H9 (cell line): ENCODE measurements around the gene EZH1. TPM values are rescaled to one million over a fixed set of nuclear protein-coding genes. Genes with fewer than 3 reads are reported as not detected.
A peak's percentile ranks its signal among the peaks of the same experiment; 100 is the strongest.

Experiments used
- DNase-seq: peaks from one replicate; pipeline ENCODE4 v3.0.0-alpha.2; 2017
- H2AFZ ChIP-seq: one replicate; pipeline ENCODE4 v1.6.1; 2013; ENCODE audit warnings: mild to moderate bottlenecking, low read length, control low read depth, moderate library complexity
- H2AK5ac ChIP-seq: 2 replicates; pipeline ENCODE4 v1.6.1; 2013; ENCODE audit warnings: low read length, control low read depth, mixed read lengths; ENCODE audit not compliant: insufficient read length
- H2BK120ac ChIP-seq: one replicate; pipeline ENCODE4 v1.6.1; 2013; ENCODE audit warnings: low read depth, mild to moderate bottlenecking, low read length, control low read depth, inconsistent platforms; ENCODE audit not compliant: poor library complexity, severe bottlenecking
- H2BK12ac ChIP-seq: 2 replicates; pipeline ENCODE4 v1.6.1; 2013; ENCODE audit warnings: low read length, control low read depth, mixed read lengths, low read depth; ENCODE audit not compliant: insufficient read length
- H2BK15ac ChIP-seq: 2 replicates; pipeline ENCODE4 v1.6.1; 2013; ENCODE audit warnings: low read depth, low read length, control low read depth
- H2BK20ac ChIP-seq: one replicate; pipeline ENCODE4 v1.6.1; 2013; ENCODE audit warnings: low read depth, mild to moderate bottlenecking, low read length, control low read depth, inconsistent platforms; ENCODE audit not compliant: poor library complexity, severe bottlenecking
- H2BK5ac ChIP-seq: 2 replicates; pipeline ENCODE4 v1.6.1; 2013; ENCODE audit warnings: low read length, control low read depth, mixed read lengths; ENCODE audit not compliant: insufficient read length
- H3K14ac ChIP-seq: 2 replicates; pipeline ENCODE4 v1.6.1; 2013; ENCODE audit warnings: low read length, control low read depth; ENCODE audit not compliant: insufficient read depth
- H3K18ac ChIP-seq: 2 replicates; pipeline ENCODE4 v1.6.1; 2013; ENCODE audit warnings: low read depth, mild to moderate bottlenecking, mixed read lengths, low read length, control low read depth; ENCODE audit not compliant: insufficient read length
- H3K23ac ChIP-seq: 2 replicates; pipeline ENCODE4 v1.6.1; 2013; ENCODE audit warnings: low read length, control low read depth, mixed read lengths, low read depth; ENCODE audit not compliant: insufficient read length
- H3K23me2 ChIP-seq: 2 replicates; pipeline ENCODE4 v1.6.1; 2013; ENCODE audit warnings: low read depth, mild to moderate bottlenecking, mixed read lengths, low read length, control low read depth; ENCODE audit not compliant: insufficient read length, poor library complexity, severe bottlenecking
- H3K27ac ChIP-seq: 2 replicates; pipeline ENCODE4 v1.5.1; 2013; ENCODE audit warnings: low read length, control low read depth, mixed read lengths, low read depth; ENCODE audit not compliant: insufficient read length
- H3K27me3 ChIP-seq: 2 replicates; pipeline ENCODE4 v1.6.1; 2013; ENCODE audit warnings: low read length, control low read depth, inconsistent platforms; ENCODE audit not compliant: insufficient read depth
- H3K4ac ChIP-seq: 2 replicates; pipeline ENCODE4 v1.6.1; 2013; ENCODE audit warnings: low read depth, mild to moderate bottlenecking, control low read depth, inconsistent platforms, low read length, moderate library complexity
- H3K4me1 ChIP-seq: 2 replicates; pipeline ENCODE4 v1.6.1; 2013; ENCODE audit warnings: low read length, control low read depth, inconsistent platforms; ENCODE audit not compliant: insufficient read depth
- H3K4me2 ChIP-seq: 2 replicates; pipeline ENCODE4 v1.6.1; 2013; ENCODE audit warnings: low read length, control low read depth, mixed read lengths; ENCODE audit not compliant: insufficient read length, insufficient read depth
- H3K56ac ChIP-seq: 2 replicates; pipeline ENCODE4 v1.6.1; 2013; ENCODE audit warnings: low read depth, mild to moderate bottlenecking, mixed read lengths, low read length, control low read depth; ENCODE audit not compliant: insufficient read length
- H3K79me1 ChIP-seq: 2 replicates; pipeline ENCODE4 v1.6.1; 2013; ENCODE audit warnings: low read depth, mild to moderate bottlenecking, moderate library complexity, low read length, control low read depth, inconsistent platforms; ENCODE audit not compliant: insufficient read depth, poor library complexity, severe bottlenecking
- H3K79me2 ChIP-seq: 2 replicates; pipeline ENCODE4 v1.6.1; 2013; ENCODE audit warnings: low read length, control low read depth, inconsistent platforms; ENCODE audit not compliant: insufficient read depth
- H3K9ac ChIP-seq: 2 replicates; pipeline ENCODE4 v1.6.1; 2013; ENCODE audit warnings: low read length, control low read depth, mixed read lengths; ENCODE audit not compliant: insufficient read length; ENCODE audit errors: extremely low read depth
- H3K9me3 ChIP-seq: one replicate; pipeline ENCODE4 v1.6.1; 2013; ENCODE audit warnings: low read depth, low read length, inconsistent platforms; ENCODE audit not compliant: control insufficient read depth
- H3T11ph ChIP-seq: one replicate; pipeline ENCODE4 v1.6.1; 2013; ENCODE audit warnings: mild to moderate bottlenecking, low read length, control low read depth, inconsistent platforms
- H4K20me1 ChIP-seq: one replicate; pipeline ENCODE4 v1.6.1; 2013; ENCODE audit not compliant: control insufficient read depth, insufficient read length, insufficient read depth
- H4K5ac ChIP-seq: 2 replicates; pipeline ENCODE4 v1.6.1; 2013; ENCODE audit warnings: low read depth, mild to moderate bottlenecking, mixed read lengths, low read length, control low read depth; ENCODE audit not compliant: insufficient read length
- H4K8ac ChIP-seq: replicated peaks from 2 replicates; pipeline ENCODE4 v1.6.1; 2013; ENCODE audit warnings: low read length, control low read depth, mixed read lengths, low read depth; ENCODE audit not compliant: insufficient read length
- H4K91ac ChIP-seq: 2 replicates; pipeline ENCODE4 v1.6.1; 2013; ENCODE audit warnings: low read depth, mild to moderate bottlenecking, moderate library complexity, mixed read lengths, low read length, control low read depth; ENCODE audit not compliant: insufficient read length
- H3K27ac Mint-ChIP-seq, 3 experiments: 2 replicates in 2 of 3; 3 replicates in 1 of 3; pipeline ENCODE4 v1.8.0; 2020 to 2021; ENCODE audit warnings: mixed read lengths in 3 of 3, mild to moderate bottlenecking in 1 of 3, moderate library complexity in 1 of 3
- H3K27me3 Mint-ChIP-seq: 2 replicates; pipeline ENCODE4 v1.8.0; 2021; ENCODE audit warnings: low read depth, mild to moderate bottlenecking, moderate library complexity, mixed read lengths
- H3K36me3 Mint-ChIP-seq, 3 experiments: 2 replicates in 2 of 3; 3 replicates in 1 of 3; pipeline ENCODE4 v1.8.0; 2020 to 2021; ENCODE audit warnings: low read depth in 3 of 3, mixed read lengths in 3 of 3; ENCODE audit not compliant: insufficient read depth in 1 of 3
- H3K4me1 Mint-ChIP-seq, 2 experiments: 2 replicates each; pipeline ENCODE4 v1.8.0; 2020; ENCODE audit warnings: mixed read lengths in 2 of 2
- H3K4me3 Mint-ChIP-seq, 2 experiments: 2 replicates in 1 of 2; 3 replicates in 1 of 2; pipeline ENCODE4 v1.8.0; 2020 to 2021; ENCODE audit warnings: mild to moderate bottlenecking in 2 of 2, mixed read lengths in 2 of 2, moderate library complexity in 1 of 2
- H3K9me3 Mint-ChIP-seq, 2 experiments: 2 replicates in 1 of 2; 3 replicates in 1 of 2; pipeline ENCODE4 v1.8.0; 2020; ENCODE audit warnings: mild to moderate bottlenecking in 2 of 2, mixed read lengths in 2 of 2, moderate library complexity in 1 of 2
- WGBS: extraction: QIAGEN DNeasy Blood & Tissue Kit; methylation state at CpG from one replicate; pipeline ENCODE4 v1.1.7; 2013; ENCODE audit warnings: missing lambda C conversion rate, low lambda C conversion rate, mixed read lengths; ENCODE audit not compliant: insufficient read length; ENCODE audit errors: extremely low coverage; 5-methylcytosine and 5-hydroxymethylcytosine counted together
- total RNA-seq: library from RNA; stranded (reverse); gene quantifications from 2 replicates; pipeline ENCODE4 v1.2.1, GENCODE V29; 2021
- TF ChIP-seq, protein P1 (sequence below): fragments of 200-600 bp; sonication (generic); conservative IDR thresholded peaks from 3 replicates; pipeline ENCODE4 v1.8.0; 2021; ENCODE audit warnings: antibody characterized with exemption, mild to moderate bottlenecking

EZH1 gene
- total RNA-seq, 1 experiment from 2014 or later, result 17.9 TPM

DNA sequence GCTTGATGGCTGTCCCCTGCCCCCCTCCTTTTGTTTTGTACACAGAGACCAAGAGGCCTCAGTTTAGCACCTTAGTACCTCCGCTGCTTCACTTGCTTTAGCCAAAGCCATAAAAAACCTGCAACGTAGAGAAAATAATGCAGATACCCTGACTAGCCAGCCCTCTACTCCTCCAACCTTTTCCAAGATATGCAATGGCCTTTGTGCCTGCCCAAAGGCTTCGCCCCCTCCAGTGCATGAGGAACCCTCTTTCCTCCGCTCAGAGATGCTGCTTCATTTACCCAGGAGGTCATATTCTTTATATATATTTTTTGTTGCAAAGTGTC lies 45.5 kb downstream of the EZH1 start:
- H3K18ac ChIP-seq, result no peak overlapping the region
- TF ChIP-seq, protein P1, sequence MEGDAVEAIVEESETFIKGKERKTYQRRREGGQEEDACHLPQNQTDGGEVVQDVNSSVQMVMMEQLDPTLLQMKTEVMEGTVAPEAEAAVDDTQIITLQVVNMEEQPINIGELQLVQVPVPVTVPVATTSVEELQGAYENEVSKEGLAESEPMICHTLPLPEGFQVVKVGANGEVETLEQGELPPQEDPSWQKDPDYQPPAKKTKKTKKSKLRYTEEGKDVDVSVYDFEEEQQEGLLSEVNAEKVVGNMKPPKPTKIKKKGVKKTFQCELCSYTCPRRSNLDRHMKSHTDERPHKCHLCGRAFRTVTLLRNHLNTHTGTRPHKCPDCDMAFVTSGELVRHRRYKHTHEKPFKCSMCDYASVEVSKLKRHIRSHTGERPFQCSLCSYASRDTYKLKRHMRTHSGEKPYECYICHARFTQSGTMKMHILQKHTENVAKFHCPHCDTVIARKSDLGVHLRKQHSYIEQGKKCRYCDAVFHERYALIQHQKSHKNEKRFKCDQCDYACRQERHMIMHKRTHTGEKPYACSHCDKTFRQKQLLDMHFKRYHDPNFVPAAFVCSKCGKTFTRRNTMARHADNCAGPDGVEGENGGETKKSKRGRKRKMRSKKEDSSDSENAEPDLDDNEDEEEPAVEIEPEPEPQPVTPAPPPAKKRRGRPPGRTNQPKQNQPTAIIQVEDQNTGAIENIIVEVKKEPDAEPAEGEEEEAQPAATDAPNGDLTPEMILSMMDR, result no peak
- H3K27me3 Mint-ChIP-seq, result no peaks in the 10 kb centered on the region
- no peaks in the 10 kb centered on the region for H3K79me2 ChIP-seq
- H3K27ac ChIP-seq, result no peak overlapping the region
- no peak overlapping the region for H2AFZ ChIP-seq
- no peak overlapping the region for H2BK15ac ChIP-seq
- H3K4ac ChIP-seq, result no peak overlapping the region
- WGBS, result no CpG with 5 or more reads among the region's 4 CpGs
- H3K27ac Mint-ChIP-seq, result peak overlapping the region in 1 of 3 experiments; percentile 81; a peak in 3 of 7 replicates
- H3K9me3 ChIP-seq, result no peaks in the 10 kb centered on the region
- H3K23ac ChIP-seq, result no peak overlapping the region
- no peak overlapping the region for H2BK5ac ChIP-seq
- H4K20me1 ChIP-seq, result no peaks in the 10 kb centered on the region
- H2BK120ac ChIP-seq, result no peak overlapping the region
- H3K9ac ChIP-seq, result no peak overlapping the region
- H3K23me2 ChIP-seq, result no peaks in the 10 kb centered on the region
- no peak overlapping the region for H4K91ac ChIP-seq
- H3K79me1 ChIP-seq, result no peaks in the 10 kb centered on the region
- H4K5ac ChIP-seq, result no peak overlapping the region
- H3K4me1 ChIP-seq, result no peaks in the 10 kb centered on the region
- no peaks in the 10 kb centered on the region for H3K9me3 Mint-ChIP-seq
- no peak overlapping the region for H2AK5ac ChIP-seq
- no peak for DNase-seq
- no peak overlapping the region for H4K8ac ChIP-seq
- no peak overlapping the region for H3K4me3 Mint-ChIP-seq
- no peak overlapping the region for H3K14ac ChIP-seq
- peaks cover 10 to 44% (median 28%) of the 10 kb centered on the region in 3 experiments; a peak in 6 of 7 replicates for H3K36me3 Mint-ChIP-seq
- H3K56ac ChIP-seq, result no peak overlapping the region
- no peak overlapping the region for H2BK20ac ChIP-seq
- no peaks in the 10 kb centered on the region for H3K27me3 ChIP-seq
- H3K4me1 Mint-ChIP-seq, result peaks cover 8 to 25% of the 10 kb centered on the region in 2 experiments
- no peak overlapping the region for H2BK12ac ChIP-seq
- no peak overlapping the region for H3T11ph ChIP-seq
- H3K4me2 ChIP-seq, result no peak overlapping the region
